HG03571 (cell line): ENCODE results near the gene LMTK3.

ENCODE experiments used
- ATAC-seq: cut with Tn5 transposase; IDR thresholded peaks from one replicate; pipeline ENCODE4 v1.9.1; 2021; ENCODE audit not compliant: unreplicated experiment

LMTK3 gene

DNA sequence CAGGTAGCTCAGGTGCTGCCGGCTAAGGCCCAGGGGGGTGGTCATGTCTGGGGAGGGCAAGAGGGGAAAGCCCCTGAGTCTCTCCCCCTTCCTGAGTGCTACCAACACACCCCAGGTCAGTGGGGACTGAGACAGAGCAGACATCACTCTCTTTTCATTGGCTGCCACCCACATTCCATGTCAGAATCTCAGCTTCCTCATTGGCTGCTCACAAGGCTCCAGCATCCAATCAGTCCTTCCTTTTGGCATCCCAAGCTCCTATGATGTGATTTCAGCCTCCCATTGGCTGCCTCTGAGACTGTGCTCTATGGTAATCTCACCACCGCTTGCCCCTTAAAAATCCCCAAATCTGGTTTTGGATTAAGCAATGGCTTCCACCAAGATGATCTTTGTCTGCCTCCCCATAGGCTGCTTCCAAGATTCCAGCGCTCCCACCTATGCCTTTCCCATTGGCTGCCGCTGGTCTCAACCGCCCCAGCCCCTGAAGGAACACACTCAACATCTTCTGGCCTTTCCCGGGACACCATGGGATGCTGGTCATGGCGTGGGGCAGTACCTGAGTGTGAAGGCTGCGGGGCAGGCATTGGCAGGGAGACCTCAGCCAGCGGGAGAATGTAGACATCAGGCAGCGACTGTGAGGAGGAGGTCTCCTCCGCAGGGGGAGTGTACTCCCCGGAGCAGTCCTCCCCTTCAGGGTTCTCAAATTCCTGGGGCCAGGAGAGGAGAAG is 2.0 kb downstream of the LMTK3 start:
- no peak for ATAC-seq

GRCh38 chr19:48508729-48509411 is 2.8 kb downstream of the LMTK3 start:
- no peak for ATAC-seq

GRCh38 chr19:48507911-48508439 is 3.7 kb downstream of the LMTK3 start:
- ATAC-seq: no peak

GRCh38 chr19:48506138-48506733 is 5.4 kb downstream of the LMTK3 start:
- no peak for ATAC-seq

GRCh38 chr19:48502350-48503018 is 9.2 kb downstream of the LMTK3 start:
- no peak for ATAC-seq

DNA sequence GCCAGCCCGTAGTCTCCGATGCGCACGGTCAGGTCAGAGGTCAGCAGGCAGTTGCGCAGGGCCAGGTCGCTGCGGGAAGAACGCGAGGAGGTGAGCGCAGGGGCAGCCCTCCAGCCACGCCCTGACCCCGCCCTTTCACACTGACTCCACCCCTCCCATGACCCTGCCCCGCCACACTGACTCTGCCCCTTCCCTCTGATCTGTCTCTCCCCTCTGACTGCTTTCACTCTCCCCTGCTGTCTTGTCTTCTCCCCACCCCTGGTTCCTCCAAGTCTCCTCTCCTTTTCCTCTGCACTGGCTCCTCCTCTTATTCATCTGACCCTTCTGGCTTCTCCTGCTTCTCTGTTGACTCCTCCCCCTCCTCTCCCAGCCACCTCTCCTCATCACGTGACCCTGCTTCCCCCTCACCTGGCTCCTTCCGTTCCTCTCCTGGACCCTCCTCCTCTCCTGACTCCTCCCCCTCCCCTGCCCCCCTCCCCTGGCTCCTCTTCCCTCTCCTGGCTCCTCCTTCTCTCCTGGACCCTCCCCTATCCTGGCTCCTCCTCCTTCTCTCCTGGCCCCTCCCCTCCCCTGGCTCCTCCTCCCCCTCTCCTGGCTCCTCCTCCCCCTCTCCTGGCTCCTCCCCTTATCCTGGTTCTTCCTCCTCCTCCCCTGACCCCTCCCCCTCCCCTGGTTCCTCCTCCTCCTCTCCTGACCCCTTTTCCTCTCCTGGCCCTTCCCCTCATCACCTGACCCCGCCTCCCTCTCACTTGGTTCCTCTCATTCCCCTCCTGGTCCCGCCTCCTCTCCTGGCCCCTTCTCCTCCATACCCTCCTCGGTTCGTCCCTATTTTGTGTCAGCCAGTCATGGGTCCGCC is 9.9 kb downstream of the LMTK3 start:
- no peak for ATAC-seq

DNA sequence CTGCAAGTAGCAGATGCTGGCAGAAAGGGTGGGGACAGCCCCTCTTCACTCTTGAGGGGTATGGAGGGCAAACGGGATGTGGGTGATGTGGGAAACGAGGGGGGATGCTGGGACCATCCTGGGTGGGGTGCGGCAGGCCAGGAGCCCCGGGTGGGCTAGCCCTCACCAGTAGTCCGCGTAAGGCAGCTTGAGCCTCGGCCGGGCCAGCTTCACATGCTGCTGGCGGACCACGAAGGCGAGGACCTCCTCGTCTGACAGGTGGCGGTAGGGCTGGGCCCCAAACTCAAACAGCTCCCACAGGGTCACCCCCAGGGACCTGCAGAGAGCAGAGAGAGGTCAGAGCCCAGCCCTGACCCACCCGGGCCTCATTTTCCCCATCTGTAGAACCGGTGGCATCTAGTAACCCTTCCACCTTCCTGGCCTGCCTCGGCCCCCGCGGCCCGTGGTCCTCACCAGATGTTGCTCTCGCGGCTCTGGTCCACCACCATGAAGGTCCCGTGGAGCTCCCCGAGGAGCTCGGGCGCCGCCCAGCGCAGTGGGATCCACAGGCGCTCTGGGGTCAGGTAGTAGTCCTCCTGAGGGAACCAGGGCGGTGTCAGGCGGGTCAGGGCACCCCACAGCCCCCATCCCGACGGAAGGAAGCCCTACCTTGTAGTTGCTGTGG is 10.7 kb downstream of the LMTK3 start:
- ATAC-seq: no peak

- no peak for ATAC-seq
Observed at GRCh38 chr19:48499316-48500090, 12.1 kb downstream of the LMTK3 start.

- no peak for ATAC-seq
Observed at GRCh38 chr19:48498595-48499311, 12.9 kb downstream of the LMTK3 start.

DNA sequence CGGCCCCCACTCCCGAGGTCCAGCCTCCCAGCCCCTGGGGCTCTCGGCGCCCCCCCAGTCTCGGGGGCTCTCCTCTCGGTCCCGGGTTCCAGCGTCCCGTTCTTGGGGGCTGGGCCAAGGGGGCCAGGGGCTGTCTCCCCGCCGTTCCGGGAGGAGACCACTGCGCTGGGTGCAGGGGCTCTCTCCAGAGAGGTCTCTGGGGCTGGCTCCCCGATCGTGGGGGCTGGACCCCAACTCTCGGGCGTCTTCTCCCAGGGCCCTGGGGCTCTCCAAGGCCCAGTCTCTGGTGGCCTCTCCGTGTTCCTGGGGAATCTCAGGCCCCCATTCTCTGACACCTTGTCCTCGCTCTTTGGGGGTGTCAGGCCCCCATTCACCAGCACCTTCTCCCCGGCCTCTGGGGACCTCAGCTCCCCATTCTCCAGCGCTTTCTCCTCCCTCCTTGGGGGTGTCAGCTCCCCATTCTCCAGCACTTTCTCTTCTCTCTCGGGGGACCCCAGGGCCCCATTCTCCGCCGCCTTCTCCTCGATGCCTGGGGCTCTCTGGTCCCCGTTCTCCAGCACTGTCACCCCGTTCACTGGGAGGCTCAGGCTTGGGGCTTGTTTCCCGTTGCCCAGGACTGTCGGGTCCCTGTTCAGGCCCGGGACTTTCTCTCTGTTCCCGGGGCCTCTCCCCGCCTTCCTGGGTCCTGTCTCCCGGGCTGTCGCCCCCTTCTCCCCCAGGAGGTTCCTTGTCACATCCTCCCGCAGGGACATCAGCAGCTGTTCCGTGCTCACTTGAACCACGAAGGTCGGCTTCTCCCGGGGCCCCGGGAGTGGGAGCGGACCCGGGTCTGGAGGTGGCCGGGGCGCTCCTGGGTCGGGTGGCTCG is 13.7 kb downstream of the LMTK3 start:
- no peak for ATAC-seq

- no peak for ATAC-seq
Observed at GRCh38 chr19:48496959-48497727, 14.5 kb downstream of the LMTK3 start.

- ATAC-seq: no peak
Observed at GRCh38 chr19:48495396-48495795, 16.2 kb downstream of the LMTK3 start.

- ATAC-seq: no peak
Observed at GRCh38 chr19:48493718-48494401, 17.8 kb downstream of the LMTK3 start.

DNA sequence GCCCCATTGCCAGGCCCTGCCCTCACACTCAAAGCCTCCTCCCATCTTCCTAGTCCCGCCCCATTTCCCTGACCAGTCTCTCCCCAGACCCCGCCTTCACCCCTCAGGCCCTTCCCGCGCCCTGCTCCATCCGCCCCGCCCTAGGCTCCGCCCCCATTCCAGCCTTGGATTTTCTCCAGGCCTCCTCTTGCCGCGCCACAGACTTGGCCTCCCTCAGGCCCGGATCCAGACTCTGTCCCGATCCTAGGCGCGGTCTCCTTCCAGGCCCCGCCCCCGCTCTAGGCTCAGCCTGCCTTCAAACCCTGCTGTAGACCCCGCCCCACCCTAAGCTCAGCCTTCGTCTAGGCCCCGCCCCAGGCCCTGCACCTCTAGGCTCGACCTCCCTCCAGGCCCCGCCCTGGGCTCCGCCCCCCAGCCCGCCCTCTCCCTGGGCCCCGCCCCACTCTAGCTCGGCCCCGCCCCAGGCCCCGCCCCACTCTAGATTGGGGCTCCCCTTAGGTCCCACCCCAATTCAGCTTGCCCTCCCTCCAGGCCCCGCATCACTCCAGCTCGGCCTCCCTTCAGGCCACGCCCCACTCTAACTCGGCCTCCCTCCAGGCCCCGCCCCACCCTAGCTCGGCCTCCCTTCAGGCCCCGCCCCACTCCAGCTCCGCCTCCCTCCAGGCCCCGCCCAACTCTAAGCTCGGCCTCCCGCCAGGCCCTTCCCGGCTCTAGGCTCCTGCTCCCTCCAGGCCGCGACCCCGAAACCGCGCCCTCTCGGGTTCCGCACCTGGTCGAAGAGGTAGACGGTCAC is 18.5 kb downstream of the LMTK3 start:
- peak; percentile 71 for ATAC-seq

GRCh38 chr19:48491793-48492123 is 19.9 kb downstream of the LMTK3 start:
- no peak for ATAC-seq
